ENCODE measurements around the gene ELOVL7. TPM values are rescaled to one million over a fixed set of nuclear protein-coding genes. Genes with fewer than 3 reads are reported as not detected.
"Not testable (repeated sequence)": the region's sequence is repeated elsewhere in the genome, so short reads cannot be mapped to it uniquely, and the experiment has no call there.

The ELOVL7 gene
- total and polyA plus RNA-seq, 4 donors, result 0.21 to 2.3 (median 0.76) TPM

GRCh38 chr5:60719329-60719728 is 124.7 kb downstream of the ELOVL7 start:
- no peak for TF ChIP-seq FOXA2 (IDR thresholded peaks at IDR 0.05)
- Histone ChIP-seq H3K36me3 (ENCODE audit: control insufficient read depth in 4 of 4, insufficient read depth in 3 of 4, low read depth in 1 of 4, low read length in 3 of 4) (no peaks in the 10 kb centered on the region), H3K4me3 (ENCODE audit: low read depth in 1 of 3, low read length in 3 of 3) (no peak overlapping the region), H3K9me3 (ENCODE audit: control insufficient read depth in 4 of 4, low read length in 3 of 4) (no peaks in the 10 kb centered on the region), H3K9ac (ENCODE audit: low read depth in 1 of 2, low read length in 2 of 2) (no peak overlapping the region), H3K27ac (ENCODE audit: low read depth in 1 of 2, low read length in 2 of 2) (no peak overlapping the region), H3K27me3 (ENCODE audit: control insufficient read depth in 4 of 4, insufficient read depth in 4 of 4, low read length in 3 of 4) (peaks cover 0 to 6% (median 0%) of the 10 kb centered on the region in 4 donors), H3K4me1 (ENCODE audit: control insufficient read depth in 4 of 4, insufficient read depth in 4 of 4, low read length in 3 of 4) (no peaks in the 10 kb centered on the region)
- no peak for DNase-seq (ENCODE audit: low spot score)

GRCh38 chr5:60718166-60718892 is 125.7 kb downstream of the ELOVL7 start:
- H3K4me1 ChIP-seq (ENCODE audit: control insufficient read depth in 4 of 4, insufficient read depth in 4 of 4, low read length in 3 of 4), result no peaks in the 10 kb centered on the region
- no peaks in the 10 kb centered on the region for H3K36me3 ChIP-seq (ENCODE audit: control insufficient read depth in 4 of 4, insufficient read depth in 3 of 4, low read depth in 1 of 4, low read length in 3 of 4)
- TF ChIP-seq JUND (IDR thresholded peaks at IDR 0.05) (no peak), HNF4A (conservative IDR thresholded peaks at IDR 0.05) (no peak), REST (IDR thresholded peaks at IDR 0.05) (no peak), EGR1 (IDR thresholded peaks at IDR 0.05; ENCODE audit: low read depth in 2 of 2) (no peak), NR2F2 (IDR thresholded peaks at IDR 0.05) (no peak)
- H3K9ac ChIP-seq (ENCODE audit: low read depth in 1 of 2, low read length in 2 of 2), result no peak overlapping the region
- DNase-seq (ENCODE audit: low spot score), result no peak
- H3K27me3 ChIP-seq (ENCODE audit: control insufficient read depth in 4 of 4, insufficient read depth in 4 of 4, low read length in 3 of 4), result peaks cover 0 to 6% (median 0%) of the 10 kb centered on the region in 4 donors
- no peak overlapping the region for H3K4me3 ChIP-seq (ENCODE audit: low read depth in 1 of 3, low read length in 3 of 3)
- WGBS, result 87% methylated on average over 3 of the region's 3 CpGs
- no peaks in the 10 kb centered on the region for H3K9me3 ChIP-seq (ENCODE audit: control insufficient read depth in 4 of 4, low read length in 3 of 4)
- no peak overlapping the region for H3K27ac ChIP-seq (ENCODE audit: low read depth in 1 of 2, low read length in 2 of 2)

- not testable (repeated sequence) for H3K4me1 ChIP-seq (ENCODE audit: control insufficient read depth in 4 of 4, insufficient read depth in 4 of 4, low read length in 3 of 4); H3K27me3 ChIP-seq (ENCODE audit: control insufficient read depth in 4 of 4, insufficient read depth in 4 of 4, low read length in 3 of 4); DNase-seq (ENCODE audit: low spot score); H3K4me3 ChIP-seq (ENCODE audit: low read depth in 1 of 3, low read length in 3 of 3); H3K27ac ChIP-seq (ENCODE audit: low read depth in 1 of 2, low read length in 2 of 2); H3K9ac ChIP-seq (ENCODE audit: low read depth in 1 of 2, low read length in 2 of 2); H3K9me3 ChIP-seq (ENCODE audit: control insufficient read depth in 4 of 4, low read length in 3 of 4); H3K36me3 ChIP-seq (ENCODE audit: control insufficient read depth in 4 of 4, insufficient read depth in 3 of 4, low read depth in 1 of 4, low read length in 3 of 4)
- 73% methylated on average over 3 of the region's 3 CpGs for WGBS
These were observed 128.7 kb downstream of the ELOVL7 start for GRCh38 chr5:60715201-60715928.

- Histone ChIP-seq H3K9ac (ENCODE audit: low read depth in 1 of 2, low read length in 2 of 2) (no peak overlapping the region), H3K36me3 (ENCODE audit: control insufficient read depth in 4 of 4, insufficient read depth in 3 of 4, low read depth in 1 of 4, low read length in 3 of 4) (no peaks in the 10 kb centered on the region), H3K4me1 (ENCODE audit: control insufficient read depth in 4 of 4, insufficient read depth in 4 of 4, low read length in 3 of 4) (no peaks in the 10 kb centered on the region), H3K27me3 (ENCODE audit: control insufficient read depth in 4 of 4, insufficient read depth in 4 of 4, low read length in 3 of 4) (peaks cover 0 to 6% (median 0%) of the 10 kb centered on the region in 4 donors), H3K9me3 (ENCODE audit: control insufficient read depth in 4 of 4, low read length in 3 of 4) (peaks cover 0 to 3% (median 0%) of the 10 kb centered on the region in 4 donors), H3K4me3 (ENCODE audit: low read depth in 1 of 3, low read length in 3 of 3) (no peak overlapping the region), H3K27ac (ENCODE audit: low read depth in 1 of 2, low read length in 2 of 2) (no peak overlapping the region)
- no peak for DNase-seq (ENCODE audit: low spot score)
- 89% methylated on average over 5 of the region's 5 CpGs for WGBS
- TF ChIP-seq FOXA2 (IDR thresholded peaks at IDR 0.05) (no peak), TAF1 (conservative IDR thresholded peaks at IDR 0.05) (no peak), HNF4G (IDR thresholded peaks at IDR 0.05) (no peak), RXRA (IDR thresholded peaks at IDR 0.05) (no peak), YY1 (IDR thresholded peaks at IDR 0.05) (no peak), NR2F2 (IDR thresholded peaks at IDR 0.05) (no peak), RAD21 (IDR thresholded peaks at IDR 0.05) (no peak), ATF3 (IDR thresholded peaks at IDR 0.05) (no peak), EGR1 (IDR thresholded peaks at IDR 0.05; ENCODE audit: low read depth in 2 of 2) (no peak), JUND (IDR thresholded peaks at IDR 0.05) (no peak), CTCF (IDR thresholded peaks at IDR 0.05; ENCODE audit: low read depth, low read length, missing input control) (no peak), MAX (IDR thresholded peaks at IDR 0.05) (no peak), GABPA (IDR thresholded peaks at IDR 0.05 in 1 of 2, conservative IDR thresholded peaks at IDR 0.05 in 1 of 2) (no peak), SP1 (IDR thresholded peaks at IDR 0.05) (no peak)
These were observed 131.1 kb downstream of the ELOVL7 start for GRCh38 chr5:60712950-60713349.
